Measurements from ENCODE around the gene RIF1. TPM values are rescaled to one million over a fixed set of nuclear protein-coding genes. Genes with fewer than 3 reads are reported as not detected.
A peak's percentile ranks its signal among the peaks of the same experiment; 100 is the strongest.

Gene RIF1
- total RNA-seq, 1 experiment from 2014 or later, result 27.7 TPM

- no peak overlapping the region for H3K4me3 ChIP-seq (ENCODE audit: insufficient read depth, low read depth, low read length)
- H3K27me3 ChIP-seq (ENCODE audit: control insufficient read depth, insufficient read depth, low read length), result no peaks in the 10 kb centered on the region
- peaks cover 36% of the 10 kb centered on the region for H3K36me3 ChIP-seq (replicated peaks; ENCODE audit: control insufficient read depth, insufficient read depth, low read length)
- DNase-seq, result no peak
These were observed 56.1 kb downstream of the RIF1 start for GRCh38 chr2:151465771-151466170.

GRCh38 chr2:151470556-151470955 is 60.9 kb downstream of the RIF1 start:
- no peak overlapping the region for H3K4me3 ChIP-seq (ENCODE audit: insufficient read depth, low read depth, low read length)
- H3K36me3 ChIP-seq (replicated peaks; ENCODE audit: control insufficient read depth, insufficient read depth, low read length), result peaks cover 39% of the 10 kb centered on the region
- no peak for DNase-seq
- no peaks in the 10 kb centered on the region for H3K27me3 ChIP-seq (ENCODE audit: control insufficient read depth, insufficient read depth, low read length)

GRCh38 chr2:151472966-151473365 is 63.3 kb downstream of the RIF1 start:
- Histone ChIP-seq H3K4me3 (ENCODE audit: insufficient read depth, low read depth, low read length) (no peak overlapping the region), H3K36me3 (replicated peaks; ENCODE audit: control insufficient read depth, insufficient read depth, low read length) (peaks cover 30% of the 10 kb centered on the region), H3K27me3 (ENCODE audit: control insufficient read depth, insufficient read depth, low read length) (no peaks in the 10 kb centered on the region)
- DNase-seq, result no peak

- no peak overlapping the region for H3K4me3 ChIP-seq (ENCODE audit: insufficient read depth, low read depth, low read length)
- peaks cover 15% of the 10 kb centered on the region for H3K36me3 ChIP-seq (replicated peaks; ENCODE audit: control insufficient read depth, insufficient read depth, low read length)
- no peaks in the 10 kb centered on the region for H3K27me3 ChIP-seq (ENCODE audit: control insufficient read depth, insufficient read depth, low read length)
- no peak for DNase-seq
These were observed 65.4 kb downstream of the RIF1 start for GRCh38 chr2:151475071-151475470.

GRCh38 chr2:151476287-151476686 is 66.6 kb downstream of the RIF1 start:
- H3K36me3 ChIP-seq (replicated peaks; ENCODE audit: control insufficient read depth, insufficient read depth, low read length), result peaks cover 10% of the 10 kb centered on the region
- no peak for DNase-seq
- H3K27me3 ChIP-seq (ENCODE audit: control insufficient read depth, insufficient read depth, low read length), result no peaks in the 10 kb centered on the region
- no peak overlapping the region for H3K4me3 ChIP-seq (ENCODE audit: insufficient read depth, low read depth, low read length)

- no peak for DNase-seq
- peaks cover 12% of the 10 kb centered on the region for H3K36me3 ChIP-seq (replicated peaks; ENCODE audit: control insufficient read depth, insufficient read depth, low read length)
These were observed 68.3 kb downstream of the RIF1 start for GRCh38 chr2:151478011-151478410.

GRCh38 chr2:151481744-151482143 is 72.0 kb downstream of the RIF1 start:
- peaks cover 9% of the 10 kb centered on the region for H3K36me3 ChIP-seq (replicated peaks; ENCODE audit: control insufficient read depth, insufficient read depth, low read length)
- no peaks in the 10 kb centered on the region for H3K27me3 ChIP-seq (ENCODE audit: control insufficient read depth, insufficient read depth, low read length)
- no peak overlapping the region for H3K4me3 ChIP-seq (ENCODE audit: insufficient read depth, low read depth, low read length)
- DNase-seq, result no peak

More at GRCh38 chr2:151478011-151478410, 68.3 kb downstream of the RIF1 start:
- H3K27me3 ChIP-seq (ENCODE audit: control insufficient read depth, insufficient read depth, low read length), result no peaks in the 10 kb centered on the region
- no peak overlapping the region for H3K4me3 ChIP-seq (ENCODE audit: insufficient read depth, low read depth, low read length)

GRCh38 chr2:151482171-151482725 is 72.5 kb downstream of the RIF1 start:
- Histone ChIP-seq H3K27me3 (ENCODE audit: control insufficient read depth, insufficient read depth, low read length) (no peaks in the 10 kb centered on the region), H3K4me3 (ENCODE audit: insufficient read depth, low read depth, low read length) (no peak overlapping the region), H3K36me3 (replicated peaks; ENCODE audit: control insufficient read depth, insufficient read depth, low read length) (peaks cover 9% of the 10 kb centered on the region)
- no peak for DNase-seq

GRCh38 chr2:151483546-151483945 is 73.8 kb downstream of the RIF1 start:
- DNase-seq, result no peak
- no peak overlapping the region for H3K4me3 ChIP-seq (ENCODE audit: insufficient read depth, low read depth, low read length)

GRCh38 chr2:151484100-151484499 is 74.4 kb downstream of the RIF1 start:
- peaks cover 9% of the 10 kb centered on the region for H3K36me3 ChIP-seq (replicated peaks; ENCODE audit: control insufficient read depth, insufficient read depth, low read length)
- H3K27me3 ChIP-seq (ENCODE audit: control insufficient read depth, insufficient read depth, low read length), result no peaks in the 10 kb centered on the region
- H3K4me3 ChIP-seq (ENCODE audit: insufficient read depth, low read depth, low read length), result no peak overlapping the region
- DNase-seq, result no peak

More at GRCh38 chr2:151483546-151483945, 73.8 kb downstream of the RIF1 start:
- H3K27me3 ChIP-seq (ENCODE audit: control insufficient read depth, insufficient read depth, low read length), result no peaks in the 10 kb centered on the region
- peaks cover 9% of the 10 kb centered on the region for H3K36me3 ChIP-seq (replicated peaks; ENCODE audit: control insufficient read depth, insufficient read depth, low read length)

GRCh38 chr2:151486053-151486452 is 76.4 kb downstream of the RIF1 start:
- Histone ChIP-seq H3K27me3 (ENCODE audit: control insufficient read depth, insufficient read depth, low read length) (no peaks in the 10 kb centered on the region), H3K4me3 (ENCODE audit: insufficient read depth, low read depth, low read length) (no peak overlapping the region), H3K36me3 (replicated peaks; ENCODE audit: control insufficient read depth, insufficient read depth, low read length) (peaks cover 8% of the 10 kb centered on the region)
- no peak for DNase-seq

- H3K27me3 ChIP-seq (ENCODE audit: control insufficient read depth, insufficient read depth, low read length), result no peaks in the 10 kb centered on the region
- H3K36me3 ChIP-seq (replicated peaks; ENCODE audit: control insufficient read depth, insufficient read depth, low read length), result peaks cover 1% of the 10 kb centered on the region; the same call in 1 of the 2 replicates
- H3K4me3 ChIP-seq (ENCODE audit: insufficient read depth, low read depth, low read length), result no peak overlapping the region
- no peak for DNase-seq
These were observed 80.6 kb downstream of the RIF1 start for GRCh38 chr2:151490276-151490675.

GRCh38 chr2:151491496-151491895 is 81.8 kb downstream of the RIF1 start:
- DNase-seq, result no peak
- Histone ChIP-seq H3K4me3 (ENCODE audit: insufficient read depth, low read depth, low read length) (no peak overlapping the region), H3K27me3 (ENCODE audit: control insufficient read depth, insufficient read depth, low read length) (no peaks in the 10 kb centered on the region)

GRCh38 chr2:151498178-151498577 is 88.5 kb downstream of the RIF1 start:
- Histone ChIP-seq H3K4me3 (ENCODE audit: insufficient read depth, low read depth, low read length) (no peak overlapping the region), H3K36me3 (replicated peaks; ENCODE audit: control insufficient read depth, insufficient read depth, low read length) (no peaks in the 10 kb centered on the region), H3K27me3 (ENCODE audit: control insufficient read depth, insufficient read depth, low read length) (no peaks in the 10 kb centered on the region)
- peak; percentile 9 for DNase-seq

More at GRCh38 chr2:151491496-151491895, 81.8 kb downstream of the RIF1 start:
- no peaks in the 10 kb centered on the region for H3K36me3 ChIP-seq (replicated peaks; ENCODE audit: control insufficient read depth, insufficient read depth, low read length)

GRCh38 chr2:151506170-151506569 is 96.5 kb downstream of the RIF1 start:
- no peak for DNase-seq
- H3K36me3 ChIP-seq (replicated peaks; ENCODE audit: control insufficient read depth, insufficient read depth, low read length), result peaks cover 1% of the 10 kb centered on the region; the same call in 1 of the 2 replicates
- H3K27me3 ChIP-seq (ENCODE audit: control insufficient read depth, insufficient read depth, low read length), result no peaks in the 10 kb centered on the region
- no peak overlapping the region for H3K4me3 ChIP-seq (ENCODE audit: insufficient read depth, low read depth, low read length)

- Histone ChIP-seq H3K4me3 (ENCODE audit: insufficient read depth, low read depth, low read length) (no peak overlapping the region), H3K27me3 (ENCODE audit: control insufficient read depth, insufficient read depth, low read length) (no peaks in the 10 kb centered on the region), H3K36me3 (replicated peaks; ENCODE audit: control insufficient read depth, insufficient read depth, low read length) (peaks cover 1% of the 10 kb centered on the region; the same call in 1 of the 2 replicates)
- DNase-seq, result no peak
These were observed 98.8 kb downstream of the RIF1 start for GRCh38 chr2:151508519-151508918.
